NCI-H748 (cell line): ENCODE measurements around the gene NTM.

Source experiments
- DNase-seq: peaks from one replicate; lab custom pipeline; 2025; ENCODE audit not compliant: unreplicated experiment; lab: John Stamatoyannopoulos, UW

The NTM gene

DNA sequence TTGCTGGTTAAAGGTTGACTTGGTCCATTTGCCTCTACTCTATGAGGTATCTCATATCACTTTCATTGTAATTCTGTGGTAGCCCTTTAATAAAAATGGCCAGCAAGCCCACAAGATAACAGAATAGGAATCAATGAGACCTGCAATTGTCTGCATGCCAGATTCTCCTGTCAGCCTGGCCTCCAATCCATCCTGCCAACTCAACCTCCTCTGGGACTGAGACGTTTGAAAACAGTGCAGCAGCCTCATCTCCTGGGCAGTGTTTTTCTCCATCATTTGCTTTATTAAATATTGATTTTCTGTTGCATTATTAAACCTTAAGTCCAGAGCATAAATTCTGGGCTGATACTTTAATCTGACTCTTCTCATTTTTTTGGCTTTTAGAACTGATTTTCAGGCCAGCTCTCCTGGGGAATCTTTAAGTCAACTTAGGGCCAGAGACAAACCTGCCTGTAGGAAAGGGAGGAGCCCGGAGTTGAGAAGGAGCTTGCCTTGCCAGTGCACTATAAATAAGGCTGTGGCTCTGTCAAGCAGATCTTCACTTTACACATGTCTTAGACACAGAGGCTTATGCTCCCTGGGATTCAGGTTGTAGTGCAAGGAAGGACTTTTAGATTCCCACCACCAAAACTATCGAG is 798.0 kb downstream of the NTM start:
- no peak for DNase-seq

DNA sequence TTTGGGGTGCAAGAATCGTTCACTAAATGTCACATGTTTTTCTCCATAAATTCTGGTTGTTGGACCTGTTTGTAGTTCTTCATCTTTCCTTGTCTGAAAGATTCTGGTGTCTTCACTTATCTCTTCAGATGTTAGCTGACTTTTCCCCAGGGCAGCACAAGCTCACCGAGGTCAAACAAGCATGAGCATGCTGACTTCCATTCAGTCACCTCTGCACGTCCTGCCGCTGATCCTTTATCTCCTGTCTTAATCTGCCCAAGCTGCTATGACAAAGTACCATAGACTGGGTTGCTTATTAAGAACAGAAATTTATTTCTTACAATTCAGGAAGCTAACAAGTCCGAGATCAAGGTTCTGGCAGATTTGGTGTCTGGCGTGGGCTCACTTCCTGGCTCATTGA is 800.6 kb downstream of the NTM start:
- DNase-seq, result no peak

DNA sequence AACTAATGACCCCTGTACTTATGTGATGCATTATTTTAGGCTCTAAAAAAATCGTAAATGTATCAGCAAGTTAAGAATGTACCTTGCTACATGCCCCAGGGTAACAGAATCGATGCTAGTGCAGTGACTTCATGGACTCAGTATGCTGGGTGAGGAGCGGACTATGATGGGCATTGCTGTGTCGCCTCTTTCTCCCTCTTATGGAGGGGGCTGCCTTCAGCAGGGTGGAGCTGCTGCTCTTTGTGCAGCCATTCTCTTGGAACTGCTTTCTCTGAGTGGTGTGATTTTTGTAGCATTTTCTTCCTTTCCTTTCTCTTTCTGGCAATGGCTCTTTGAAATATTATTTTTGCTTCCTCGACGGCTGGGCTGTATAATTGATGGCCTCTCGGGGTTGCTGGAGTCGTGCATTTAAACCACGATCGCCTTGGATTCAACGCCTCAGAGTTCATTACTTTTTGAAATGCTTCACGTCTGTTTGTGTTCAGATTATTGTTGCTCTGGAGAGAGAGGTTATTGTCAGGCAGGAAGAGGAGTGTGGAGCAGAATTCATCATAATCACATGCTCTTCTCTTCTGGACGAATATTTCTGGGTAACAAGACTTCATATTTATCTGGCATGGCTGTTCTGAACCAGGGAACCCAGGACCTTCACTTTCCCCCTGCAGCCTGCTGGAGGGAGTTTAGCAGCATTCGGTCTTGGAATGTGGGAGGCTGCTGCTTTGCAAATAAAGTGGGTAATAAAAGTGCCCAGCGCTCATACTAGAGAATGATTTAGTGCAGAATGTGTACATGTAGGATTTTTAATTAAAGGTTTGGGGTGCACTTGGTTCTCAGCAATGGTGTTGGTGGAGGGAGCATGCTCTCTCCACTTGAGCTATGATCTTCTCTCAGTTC is 804.2 kb downstream of the NTM start:
- DNase-seq, result no peak

DNA sequence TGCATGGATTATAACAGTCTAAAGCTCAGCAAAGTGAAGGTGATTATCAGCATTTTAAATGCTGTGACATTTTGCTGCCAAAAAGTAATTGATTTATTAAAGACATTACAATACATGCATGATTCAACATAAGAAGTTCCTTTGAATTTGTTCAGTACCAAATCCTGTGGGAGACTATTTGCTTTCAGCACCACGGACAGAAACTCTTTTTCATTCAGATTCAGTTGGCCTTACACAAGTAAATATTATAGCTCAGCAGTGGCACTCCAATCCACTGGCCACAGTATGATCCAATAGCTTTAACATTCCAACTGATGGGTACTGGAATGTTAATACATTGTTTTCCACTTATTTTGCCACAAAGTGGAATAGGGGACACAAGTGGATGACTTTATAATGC is 806.7 kb downstream of the NTM start:
- no peak for DNase-seq

DNA sequence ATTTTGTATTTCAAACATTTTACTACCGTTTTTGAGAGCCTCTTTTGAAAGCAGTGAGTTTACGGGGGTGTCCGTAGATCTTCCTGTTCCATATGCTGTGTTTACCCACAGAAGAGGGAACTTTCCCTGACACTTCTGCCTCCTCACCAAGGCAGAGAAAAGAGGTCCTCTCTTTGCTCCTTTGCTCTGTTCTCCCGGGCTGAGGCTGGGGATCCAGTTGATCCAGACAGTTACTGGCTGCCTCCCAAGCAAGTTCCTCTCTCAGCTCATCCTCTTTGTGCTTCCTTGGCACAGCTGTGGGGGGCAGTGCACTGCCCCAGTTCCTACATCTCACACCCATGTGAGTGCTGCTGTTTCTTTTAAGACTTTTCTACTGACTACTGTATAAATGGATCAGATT is 813.7 kb downstream of the NTM start:
- peak; percentile 3 for DNase-seq

DNA sequence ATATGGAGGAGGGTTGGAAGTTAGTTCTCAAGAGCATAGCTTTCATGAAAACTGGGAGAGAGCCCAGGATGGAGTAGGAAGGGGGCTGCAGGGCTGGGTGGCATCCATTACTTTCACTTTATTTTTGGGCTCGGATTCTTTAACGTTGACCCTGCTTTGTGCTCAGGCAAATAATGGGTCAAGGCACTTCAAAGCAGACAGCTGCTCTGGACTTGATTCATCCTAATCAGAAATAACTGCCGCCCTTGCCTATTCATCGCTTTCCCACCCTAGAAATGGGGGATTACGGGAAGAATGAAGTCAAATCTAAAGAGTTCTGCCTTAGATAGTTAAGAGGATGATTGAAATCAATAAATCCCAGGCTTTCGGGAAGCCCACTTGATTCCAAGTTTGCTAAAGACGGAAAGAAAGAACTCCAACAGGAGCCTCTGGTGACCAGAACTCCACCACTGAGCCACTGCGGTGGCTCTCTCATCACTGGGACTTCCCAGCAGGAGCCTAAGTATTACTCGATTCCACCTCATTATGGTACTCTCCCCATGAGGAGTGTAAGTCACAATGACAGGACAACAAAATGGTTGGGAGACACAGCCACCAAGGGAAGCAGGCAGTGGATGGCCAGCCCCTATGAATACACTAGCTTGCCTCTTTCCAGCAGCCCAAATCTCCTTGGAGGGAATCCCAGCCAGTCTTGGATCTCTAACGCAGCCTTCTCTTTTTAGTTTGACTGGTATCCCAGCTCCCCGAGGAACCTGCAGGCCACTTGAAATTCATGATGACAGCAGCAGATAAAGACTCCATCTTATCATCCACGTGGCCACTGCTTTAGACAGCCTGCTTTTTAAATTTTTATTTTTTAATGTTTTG is 815.5 kb downstream of the NTM start:
- DNase-seq, result peak; percentile 74

DNA sequence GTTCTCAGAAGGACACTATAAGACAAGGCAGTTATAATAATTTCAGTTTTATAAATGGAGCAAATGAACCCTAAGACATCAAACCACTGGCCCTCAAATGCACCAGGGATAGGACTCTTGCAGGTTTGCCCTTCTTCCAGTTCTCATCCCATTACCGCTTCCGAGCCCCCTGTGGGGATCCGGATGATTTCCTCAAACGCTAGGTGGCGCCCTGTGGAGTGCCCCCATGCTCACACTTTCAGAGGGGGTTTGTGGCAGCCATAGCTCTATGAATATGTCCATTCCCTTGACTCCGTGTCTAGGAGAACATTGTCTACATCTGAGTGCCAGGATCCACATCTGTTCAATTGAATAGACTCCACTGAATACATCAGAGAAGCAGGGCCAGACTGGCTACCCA is 816.3 kb downstream of the NTM start:
- peak; percentile 2 for DNase-seq

DNA sequence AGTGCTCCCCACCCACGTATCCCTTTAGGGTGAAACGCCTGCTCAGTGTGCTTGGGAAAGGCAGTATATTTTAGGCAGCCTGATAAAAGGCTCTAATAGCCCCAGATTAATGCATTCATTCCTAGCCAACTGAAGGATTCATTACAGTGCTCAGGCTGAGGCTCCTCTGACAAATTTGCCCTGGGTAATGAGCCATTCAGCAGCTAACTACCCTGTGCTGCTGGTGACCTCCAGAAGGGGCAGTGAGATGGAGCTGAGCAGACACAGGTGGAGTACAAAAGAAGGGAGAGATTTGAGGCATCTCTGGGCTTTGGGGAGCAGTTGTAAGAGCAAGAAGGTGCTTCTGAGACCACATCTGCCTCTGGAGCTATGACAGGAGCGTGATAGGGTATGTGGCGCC is 817.0 kb downstream of the NTM start:
- no peak for DNase-seq

DNA sequence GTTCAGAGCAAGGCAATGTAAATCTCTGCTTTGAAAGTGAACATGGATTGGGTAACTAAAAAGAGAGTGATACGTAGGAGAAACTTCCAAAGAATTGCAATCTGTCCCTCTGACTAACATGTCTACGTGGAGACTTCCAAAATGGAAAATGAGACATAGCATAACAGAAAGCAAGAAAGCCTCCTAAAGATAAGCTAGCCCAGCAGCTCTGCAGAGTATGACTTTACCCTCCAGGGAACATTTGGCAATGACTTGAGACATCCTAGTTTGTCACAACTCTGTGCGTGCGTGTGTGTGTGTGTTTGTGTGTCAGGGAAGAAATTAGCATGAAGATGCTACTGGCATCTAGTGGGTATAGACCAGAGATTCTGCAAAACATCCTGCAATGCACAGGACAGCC is 817.4 kb downstream of the NTM start:
- DNase-seq, result no peak

DNA sequence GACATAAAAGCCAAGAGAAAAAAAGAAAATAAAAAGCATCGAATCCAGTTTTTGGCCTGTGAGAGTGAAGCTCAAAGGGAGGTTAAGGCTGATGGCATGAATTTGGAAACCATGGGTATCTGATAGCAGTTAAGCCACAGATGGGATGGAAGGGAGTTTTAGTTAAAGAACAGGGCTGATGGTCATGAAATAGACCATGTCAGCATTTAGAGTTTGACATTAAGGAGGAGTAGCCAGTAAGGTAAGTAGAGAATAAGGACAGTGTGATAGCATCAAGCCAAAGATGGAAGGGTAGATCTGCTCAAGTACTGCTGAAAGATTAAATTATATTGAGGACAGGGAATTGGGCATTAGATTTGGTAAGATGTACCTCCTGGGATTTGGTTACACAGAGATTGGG is 826.5 kb downstream of the NTM start:
- DNase-seq, result no peak

DNA sequence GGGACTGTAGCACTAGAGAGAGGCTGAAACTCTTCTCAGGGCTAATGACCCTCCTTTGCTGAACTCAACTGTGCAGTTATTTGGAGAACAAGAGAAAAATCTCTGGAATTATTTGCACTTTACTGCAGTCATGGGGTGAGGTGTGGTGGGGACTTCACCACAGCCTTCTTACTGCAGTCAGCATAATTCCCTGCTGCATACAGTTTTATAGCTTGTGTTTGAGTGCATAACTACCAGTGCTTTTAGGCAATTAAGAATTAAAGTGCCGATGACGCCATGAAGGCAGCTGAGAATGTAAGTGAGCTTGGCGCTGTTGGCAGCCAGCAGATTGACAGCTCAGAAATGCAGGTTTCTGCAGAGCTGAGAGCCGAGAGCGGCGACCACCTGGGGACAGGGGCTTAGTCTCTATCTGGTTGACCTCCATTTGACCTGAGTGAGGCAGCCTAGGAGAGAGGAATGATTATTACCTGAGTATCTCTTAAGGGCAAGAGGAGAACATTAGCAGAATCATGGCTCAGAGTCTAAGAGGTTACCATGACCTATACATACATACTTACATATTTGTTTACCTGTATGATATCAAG is 830.0 kb downstream of the NTM start:
- DNase-seq, result peak; percentile 88

DNA sequence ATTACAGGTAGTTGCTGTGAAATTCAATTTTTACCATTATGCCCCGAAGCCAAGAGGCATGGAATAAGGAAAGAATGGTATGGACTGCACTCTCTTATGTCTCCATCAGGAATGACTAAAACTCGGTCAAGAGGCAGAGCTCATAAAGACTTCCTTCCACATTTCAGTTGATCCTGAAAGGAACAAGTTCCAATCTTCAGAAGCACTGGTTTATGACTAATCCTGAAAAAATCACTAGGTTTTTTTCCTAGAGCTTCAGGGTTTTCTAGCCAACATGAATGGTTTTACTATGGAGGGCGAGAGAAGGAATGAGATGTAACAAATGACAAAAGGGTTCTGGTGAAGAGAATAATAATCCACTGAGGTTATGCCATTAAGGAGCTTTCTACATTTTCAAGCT is 832.2 kb downstream of the NTM start:
- no peak for DNase-seq

DNA sequence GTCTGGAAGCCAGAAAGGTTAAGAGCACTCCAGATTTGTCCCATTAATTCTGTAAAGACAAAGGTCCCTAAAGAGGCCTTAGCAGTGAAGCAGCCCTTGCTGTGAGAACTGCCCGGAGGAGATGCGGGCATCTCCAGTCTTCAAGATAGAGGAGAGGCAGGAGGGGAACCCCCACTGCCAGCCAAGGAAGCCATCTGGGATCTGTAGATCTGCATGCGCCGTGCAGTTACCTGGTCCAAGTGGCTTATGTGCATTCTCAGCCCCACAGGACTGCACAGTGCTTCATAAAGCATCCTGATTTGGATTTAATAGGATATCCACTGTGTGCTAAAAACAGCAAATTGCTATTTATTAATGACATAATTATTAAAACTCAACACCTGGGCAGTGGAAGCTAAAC is 834.6 kb downstream of the NTM start:
- no peak for DNase-seq

DNA sequence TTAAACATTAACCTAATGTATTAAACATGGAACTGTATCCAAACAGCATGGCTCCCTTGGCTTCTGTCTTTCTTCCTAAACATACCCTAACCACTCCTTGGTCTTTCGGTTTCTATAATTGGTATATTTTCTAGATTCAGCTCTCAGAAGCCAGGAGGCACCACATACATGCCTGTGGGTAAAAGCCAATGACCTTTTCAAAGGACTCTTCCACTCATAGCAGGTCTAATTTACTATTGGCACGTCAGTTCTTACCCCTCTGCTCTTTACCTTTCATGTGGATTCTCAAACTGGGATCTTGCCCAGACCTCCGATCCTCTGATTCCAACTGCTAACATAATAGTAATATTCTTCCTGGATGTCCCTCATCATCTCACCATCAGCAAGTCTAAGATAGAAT is 835.1 kb downstream of the NTM start:
- DNase-seq, result no peak

DNA sequence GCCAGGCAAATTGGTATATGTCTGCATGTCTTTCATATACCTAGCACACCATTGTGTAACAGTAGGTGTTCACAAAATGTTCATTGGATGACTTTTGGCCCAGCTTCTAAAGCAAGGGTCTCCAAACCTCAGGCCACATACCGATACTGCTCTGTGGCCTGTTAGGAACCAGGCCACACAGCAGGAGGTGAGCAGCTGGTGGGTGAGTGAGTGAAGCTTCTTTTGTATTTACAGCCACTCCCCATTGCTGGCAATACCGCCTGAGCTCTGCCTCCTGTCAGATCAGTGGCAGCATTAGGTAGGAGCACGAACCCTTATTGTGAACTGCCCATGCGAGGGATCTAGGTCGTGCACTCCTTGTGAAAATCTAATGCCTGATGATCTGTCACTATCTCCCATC is 836.6 kb downstream of the NTM start:
- DNase-seq, result no peak

DNA sequence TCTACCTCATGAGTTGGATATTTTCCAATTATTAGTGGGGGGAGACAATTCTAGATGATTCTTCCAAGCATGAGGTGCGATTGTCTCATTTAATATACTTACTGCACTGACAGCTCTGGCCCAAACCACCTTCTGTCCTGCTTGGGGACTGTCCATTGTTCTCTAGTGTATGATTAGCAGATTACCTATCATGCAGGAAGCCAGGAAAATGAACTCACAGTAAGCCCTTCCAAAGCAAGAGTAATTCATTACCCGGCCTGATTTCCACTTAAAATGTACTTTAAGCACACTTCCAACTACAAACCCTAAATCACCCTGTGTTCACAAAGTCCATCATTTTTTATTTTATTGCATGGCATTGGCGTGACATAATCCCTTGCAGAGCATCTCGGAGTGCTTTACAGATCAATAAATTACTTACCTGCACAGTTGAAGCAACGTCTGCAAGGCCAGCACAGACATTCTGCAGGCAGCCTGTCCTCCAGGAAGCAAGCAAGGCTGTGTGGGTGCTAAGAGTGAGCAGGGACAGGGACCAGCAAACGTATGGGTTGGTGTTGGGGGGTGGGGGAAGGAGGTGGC is 838.2 kb downstream of the NTM start:
- no peak for DNase-seq

DNA sequence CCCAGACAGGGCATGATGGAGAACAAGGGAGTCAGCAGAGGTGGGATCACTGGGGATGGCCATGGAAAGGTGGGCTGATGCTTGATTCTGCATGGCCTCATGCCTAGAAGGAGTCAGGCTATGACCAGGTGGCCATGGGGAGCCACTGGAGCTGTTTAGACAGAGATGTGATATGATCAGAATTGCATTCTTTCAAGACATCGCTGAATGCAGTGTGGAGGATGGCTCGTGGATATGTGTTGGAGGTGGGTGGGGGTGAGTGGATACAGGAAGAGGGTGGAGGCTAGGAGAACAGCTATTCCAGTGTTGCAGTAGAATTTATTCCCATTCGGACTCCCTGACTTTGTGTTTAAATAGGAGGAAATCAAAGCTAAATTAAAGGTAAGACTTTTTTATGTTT is 841.1 kb downstream of the NTM start:
- DNase-seq, result no peak

DNA sequence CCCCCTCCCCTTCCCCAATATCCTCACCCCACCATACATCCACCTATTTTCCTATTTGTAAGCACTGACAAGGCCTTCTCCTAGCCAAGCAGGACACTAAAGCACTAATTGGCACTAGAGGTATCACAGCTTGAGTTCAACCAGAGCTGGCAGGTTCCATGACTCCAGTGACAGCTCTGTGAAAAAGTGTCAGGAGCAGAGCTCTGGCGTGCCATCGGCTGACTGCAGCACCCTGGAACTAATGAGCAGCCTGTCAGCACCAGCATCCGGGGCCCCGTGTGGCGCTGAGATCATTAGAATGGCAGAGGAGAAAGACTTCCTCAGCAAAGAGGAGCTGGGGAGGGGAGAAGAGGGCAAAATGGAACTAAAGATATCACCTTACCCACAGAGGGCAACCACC is 847.4 kb downstream of the NTM start:
- no peak for DNase-seq

DNA sequence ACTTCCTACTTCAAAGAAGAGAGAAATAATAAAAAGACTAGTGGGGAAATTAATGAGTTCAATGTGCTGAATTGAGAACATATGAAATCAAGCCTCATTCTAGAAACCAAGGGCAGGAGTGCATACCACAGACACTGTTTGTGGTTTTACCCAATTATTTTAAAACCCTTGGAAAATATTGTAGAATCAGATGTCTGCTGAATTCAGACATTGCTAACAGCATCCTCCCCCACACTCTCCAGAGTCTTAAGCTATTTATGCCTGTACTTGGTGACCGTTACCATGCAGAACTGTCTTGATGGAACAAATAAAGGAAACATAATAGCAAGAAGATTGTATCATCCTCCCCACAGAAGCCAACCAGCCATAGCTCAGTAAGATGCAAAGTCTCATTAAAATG is 850.1 kb downstream of the NTM start:
- DNase-seq, result no peak

DNA sequence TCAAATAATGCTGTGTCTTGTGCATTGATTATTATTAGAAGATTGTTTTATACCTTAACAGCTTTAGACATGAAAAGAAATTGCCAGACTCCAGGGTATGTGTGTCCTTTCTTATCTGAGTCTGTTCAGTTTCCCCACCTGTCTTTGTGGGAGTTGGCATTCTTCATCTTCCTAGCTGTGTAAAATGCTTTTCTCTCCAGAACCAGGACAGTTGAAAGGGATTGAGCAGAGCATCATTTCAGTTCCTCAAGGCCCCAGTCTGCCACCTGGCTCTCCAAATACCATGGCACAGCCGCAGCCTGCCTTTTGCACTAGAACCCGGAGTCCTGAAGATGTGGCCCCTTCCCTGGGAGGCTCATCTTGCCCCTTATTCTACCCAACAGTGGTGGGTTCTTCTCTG is 851.9 kb downstream of the NTM start:
- DNase-seq, result no peak

DNA sequence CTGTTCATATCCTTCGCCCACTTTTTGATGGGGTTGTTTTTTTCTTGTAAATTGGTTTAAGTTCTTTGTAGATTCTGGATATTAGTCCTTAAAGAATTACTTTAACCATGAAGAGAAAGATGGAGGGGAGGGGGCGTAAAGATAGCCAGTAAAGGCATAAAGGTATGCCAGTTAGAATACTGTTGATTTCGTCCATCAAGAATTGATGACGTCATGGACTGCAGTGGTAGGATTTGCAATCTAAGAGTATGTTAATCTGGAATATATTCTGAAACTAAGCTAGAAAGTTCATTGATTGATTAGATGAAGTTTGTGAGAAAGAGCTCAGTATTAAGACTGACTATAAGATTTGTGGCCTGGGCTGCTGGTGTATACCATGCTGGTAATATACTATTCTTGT is 856.1 kb downstream of the NTM start:
- DNase-seq, result no peak
